MCF 10A (cell line): Measurements from ENCODE around the gene FICD. TPM values are rescaled to one million over a fixed set of nuclear protein-coding genes. Genes with fewer than 3 reads are reported as not detected.

Experiments
- BruUV-seq: library from RNA; stranded (reverse); fragments of 400-500 nt; replicated peaks from 2 replicates; lab custom pipeline; 2021; lab: Mats Ljungman, UMichigan
- CTCF ChIA-PET: fragments of 300-600 bp; sonication (Branson Sonifier 250); formaldehyde crosslinking; extraction: SDS; loops from one replicate; lab custom pipeline; 2021; ENCODE audit warnings: antibody characterized with exemption, inconsistent platforms; lab: Yijun Ruan, JAX
- POLR2A ChIA-PET: fragments of 300-600, 350-650 bp; sonication (Branson Sonifier 250); formaldehyde crosslinking; extraction: SDS; loops from one replicate; lab custom pipeline; 2020; ENCODE audit warnings: antibody characterized with exemption, inconsistent platforms; lab: Yijun Ruan, JAX
- DNase-seq: peaks from one replicate; pipeline ENCODE4 v3.0.0-alpha.2; 2018; ENCODE audit not compliant: unreplicated experiment
- H3K27ac Mint-ChIP-seq: one replicate; pipeline ENCODE4 v1.8.0; 2022; ENCODE audit warnings: mild to moderate bottlenecking, low read depth, mixed read lengths; ENCODE audit not compliant: unreplicated experiment
- H3K27me3 Mint-ChIP-seq: one replicate; pipeline ENCODE4 v1.8.0; 2022; ENCODE audit warnings: mixed read lengths; ENCODE audit not compliant: insufficient read depth, unreplicated experiment
- H3K36me3 Mint-ChIP-seq: one replicate; pipeline ENCODE4 v1.8.0; 2022; ENCODE audit warnings: mild to moderate bottlenecking, moderate library complexity, mixed read lengths; ENCODE audit not compliant: insufficient read depth, unreplicated experiment
- H3K4me1 Mint-ChIP-seq: one replicate; pipeline ENCODE4 v1.8.0; 2022; ENCODE audit warnings: mixed read lengths; ENCODE audit not compliant: insufficient read depth, unreplicated experiment
- H3K4me3 Mint-ChIP-seq: one replicate; pipeline ENCODE4 v1.8.0; 2022; ENCODE audit warnings: mild to moderate bottlenecking, moderate library complexity, mixed read lengths; ENCODE audit not compliant: unreplicated experiment
- H3K9me3 Mint-ChIP-seq: one replicate; pipeline ENCODE4 v1.8.0; 2022; ENCODE audit warnings: mixed read lengths; ENCODE audit not compliant: unreplicated experiment
- intact Hi-C: fragments of 100-400 bp; cut with micrococcal nuclease; formaldehyde crosslinking; loops from 2 replicates; pipeline ENCODE4 v1.14.1; 2022
- total RNA-seq: library from RNA; stranded (reverse); gene quantifications from 2 replicates; pipeline ENCODE4 v1.2.3, GENCODE V29; 2022
- TF ChIP-seq, protein P1 (sequence below): fragments of 200-600 bp; IDR thresholded peaks from one replicate; pipeline ENCODE4 v1.8.0; 2022; ENCODE audit warnings: antibody characterized with exemption, mild to moderate bottlenecking; ENCODE audit not compliant: unreplicated experiment

FICD gene
- total RNA-seq, 1 experiment from 2014 or later: 15.2 TPM

DNA sequence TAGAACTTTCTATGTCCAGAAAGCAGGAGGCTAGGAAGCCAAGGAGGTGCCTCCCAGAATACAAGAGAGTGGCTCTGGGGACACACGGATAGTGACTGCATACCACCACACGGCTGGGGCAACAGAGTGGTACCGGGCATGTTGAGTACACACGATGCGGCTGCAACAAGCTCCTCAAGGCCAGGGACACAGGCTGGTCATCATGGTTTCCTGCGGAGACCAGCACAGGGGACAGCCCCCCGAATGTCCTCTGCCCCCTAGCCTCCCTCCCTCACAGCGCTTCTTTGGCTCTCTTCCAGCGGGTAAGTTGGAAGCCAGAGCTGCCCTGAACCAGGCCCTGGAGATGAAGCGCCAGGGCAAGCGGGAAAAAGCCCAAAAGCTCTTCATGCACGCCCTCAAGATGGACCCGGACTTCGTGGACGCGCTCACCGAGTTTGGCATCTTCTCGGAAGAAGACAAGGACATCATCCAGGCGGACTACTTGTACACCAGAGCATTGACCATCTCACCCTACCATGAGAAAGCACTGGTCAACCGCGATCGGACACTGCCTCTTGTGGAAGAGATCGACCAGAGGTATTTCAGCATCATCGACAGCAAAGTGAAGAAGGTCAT, 3.1 kb downstream of the FICD start:
- TF ChIP-seq, protein P1, sequence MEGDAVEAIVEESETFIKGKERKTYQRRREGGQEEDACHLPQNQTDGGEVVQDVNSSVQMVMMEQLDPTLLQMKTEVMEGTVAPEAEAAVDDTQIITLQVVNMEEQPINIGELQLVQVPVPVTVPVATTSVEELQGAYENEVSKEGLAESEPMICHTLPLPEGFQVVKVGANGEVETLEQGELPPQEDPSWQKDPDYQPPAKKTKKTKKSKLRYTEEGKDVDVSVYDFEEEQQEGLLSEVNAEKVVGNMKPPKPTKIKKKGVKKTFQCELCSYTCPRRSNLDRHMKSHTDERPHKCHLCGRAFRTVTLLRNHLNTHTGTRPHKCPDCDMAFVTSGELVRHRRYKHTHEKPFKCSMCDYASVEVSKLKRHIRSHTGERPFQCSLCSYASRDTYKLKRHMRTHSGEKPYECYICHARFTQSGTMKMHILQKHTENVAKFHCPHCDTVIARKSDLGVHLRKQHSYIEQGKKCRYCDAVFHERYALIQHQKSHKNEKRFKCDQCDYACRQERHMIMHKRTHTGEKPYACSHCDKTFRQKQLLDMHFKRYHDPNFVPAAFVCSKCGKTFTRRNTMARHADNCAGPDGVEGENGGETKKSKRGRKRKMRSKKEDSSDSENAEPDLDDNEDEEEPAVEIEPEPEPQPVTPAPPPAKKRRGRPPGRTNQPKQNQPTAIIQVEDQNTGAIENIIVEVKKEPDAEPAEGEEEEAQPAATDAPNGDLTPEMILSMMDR: no peak
- BruUV-seq: no TSS peak
- Mint-ChIP-seq H3K4me1 (peaks cover 15% of the 10 kb centered on the region), H3K27ac (no peak overlapping the region), H3K27me3 (no peaks in the 10 kb centered on the region), H3K4me3 (no peak overlapping the region), H3K36me3 (peaks cover 61% of the 10 kb centered on the region), H3K9me3 (no peaks in the 10 kb centered on the region)
- POLR2A ChIA-PET: no interaction called here
- CTCF ChIA-PET: interaction anchor here (0.6 kb wide), 1 partner anchor 77 kb away, joined by 5 read pairs; no protein-coding TSS in a partner anchor
- no peak for DNase-seq
- intact Hi-C loops: loop anchor here (5.0 to 10.0 kb wide), 2 partner anchors 99 to 833 kb away; partner anchors contain the start of gene PWP1

DNA sequence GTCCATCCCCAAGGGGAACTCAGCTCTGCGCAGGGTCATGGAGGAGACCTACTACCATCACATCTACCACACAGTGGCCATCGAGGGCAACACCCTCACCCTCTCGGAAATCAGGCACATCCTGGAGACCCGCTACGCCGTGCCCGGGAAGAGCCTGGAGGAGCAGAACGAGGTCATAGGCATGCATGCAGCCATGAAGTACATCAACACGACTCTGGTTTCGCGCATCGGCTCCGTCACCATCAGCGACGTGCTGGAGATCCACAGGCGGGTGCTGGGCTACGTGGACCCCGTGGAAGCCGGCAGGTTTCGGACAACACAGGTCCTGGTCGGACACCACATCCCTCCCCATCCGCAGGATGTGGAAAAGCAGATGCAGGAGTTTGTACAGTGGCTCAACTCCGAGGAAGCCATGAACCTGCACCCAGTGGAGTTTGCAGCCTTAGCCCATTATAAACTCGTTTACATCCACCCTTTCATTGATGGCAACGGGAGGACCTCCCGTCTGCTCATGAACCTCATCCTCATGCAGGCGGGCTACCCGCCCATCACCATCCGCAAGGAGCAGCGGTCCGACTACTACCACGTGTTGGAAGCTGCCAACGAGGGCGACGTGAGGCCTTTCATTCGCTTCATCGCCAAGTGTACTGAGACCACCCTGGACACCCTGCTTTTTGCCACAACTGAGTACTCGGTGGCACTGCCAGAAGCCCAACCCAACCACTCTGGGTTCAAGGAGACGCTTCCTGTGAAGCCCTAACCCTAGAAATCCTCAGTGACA, 3.8 kb downstream of the FICD start:
- POLR2A ChIA-PET: interaction anchor here (0.7 kb wide), 1 partner anchor 1418 kb away, joined by 5 read pairs; no protein-coding TSS in a partner anchor
- BruUV-seq: no TSS peak
- intact Hi-C loops: loop anchor here (5.0 to 10.0 kb wide), 2 partner anchors 98 to 834 kb away; partner anchors contain the start of gene PWP1
- CTCF ChIA-PET: interaction anchor here (0.6 to 1.3 kb wide), 3 partner anchors 78 to 607 kb away, joined by 5 read pairs; no protein-coding TSS in a partner anchor
- Mint-ChIP-seq H3K36me3 (peaks cover 68% of the 10 kb centered on the region), H3K27me3 (no peaks in the 10 kb centered on the region), H3K27ac (no peak overlapping the region), H3K9me3 (no peaks in the 10 kb centered on the region), H3K4me1 (peaks cover 15% of the 10 kb centered on the region), H3K4me3 (no peak overlapping the region)
- DNase-seq: no peak
- TF ChIP-seq, protein P1: no peak

DNA sequence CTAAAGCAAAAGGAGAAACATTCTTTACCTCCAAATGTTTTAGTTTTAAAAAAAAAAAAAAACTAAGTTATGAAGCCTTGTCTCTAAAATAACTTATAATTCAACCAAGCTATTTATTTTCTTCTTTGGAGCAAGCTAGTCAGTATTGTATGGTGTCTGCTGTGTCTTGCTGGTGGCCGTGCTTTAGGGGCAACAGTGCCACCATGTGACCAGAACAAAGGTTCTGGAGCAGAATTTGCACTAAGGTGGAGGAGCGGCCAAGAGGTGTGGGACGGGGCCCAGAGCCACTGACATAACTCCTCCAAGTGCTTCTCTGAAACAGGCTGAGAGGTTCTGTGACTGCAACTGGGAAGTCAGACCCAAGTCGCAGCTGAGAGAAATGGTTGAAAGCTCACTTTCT, 4.5 kb downstream of the FICD start:
- intact Hi-C loops: loop anchor here (5.0 to 10.0 kb wide), 2 partner anchors 98 to 835 kb away; partner anchors contain the start of gene PWP1

More for the DNA sequence above, 4.5 kb downstream of the FICD start:
- POLR2A ChIA-PET: interaction anchor here (0.5 to 0.7 kb wide), 2 partner anchors 1061 to 1419 kb away, joined by 3 to 5 read pairs; no protein-coding TSS in a partner anchor
- TF ChIP-seq, protein P1: no peak
- CTCF ChIA-PET: interaction anchor here (0.6 to 1.3 kb wide), 5 partner anchors 89 to 1387 kb away, joined by 3 to 5 read pairs (median 4); no protein-coding TSS in a partner anchor
- no peak overlapping the region for H3K27ac Mint-ChIP-seq
- peaks cover 75% of the 10 kb centered on the region for H3K36me3 Mint-ChIP-seq
- H3K4me1 Mint-ChIP-seq: peaks cover 15% of the 10 kb centered on the region
- no peaks in the 10 kb centered on the region for H3K27me3 Mint-ChIP-seq
- DNase-seq: peak; percentile 1
- H3K4me3 Mint-ChIP-seq: no peak overlapping the region
- no peaks in the 10 kb centered on the region for H3K9me3 Mint-ChIP-seq
- BruUV-seq: no TSS peak
